Measurements from ENCODE around the gene NLGN1. TPM values are rescaled to one million over a fixed set of nuclear protein-coding genes. Genes with fewer than 3 reads are reported as not detected.
"Not testable (repeated sequence)": the region's sequence is repeated elsewhere in the genome, so short reads cannot be mapped to it uniquely, and the experiment has no call there.

Gene NLGN1
- total RNA-seq, 1 donor, result 6.1 TPM

DNA sequence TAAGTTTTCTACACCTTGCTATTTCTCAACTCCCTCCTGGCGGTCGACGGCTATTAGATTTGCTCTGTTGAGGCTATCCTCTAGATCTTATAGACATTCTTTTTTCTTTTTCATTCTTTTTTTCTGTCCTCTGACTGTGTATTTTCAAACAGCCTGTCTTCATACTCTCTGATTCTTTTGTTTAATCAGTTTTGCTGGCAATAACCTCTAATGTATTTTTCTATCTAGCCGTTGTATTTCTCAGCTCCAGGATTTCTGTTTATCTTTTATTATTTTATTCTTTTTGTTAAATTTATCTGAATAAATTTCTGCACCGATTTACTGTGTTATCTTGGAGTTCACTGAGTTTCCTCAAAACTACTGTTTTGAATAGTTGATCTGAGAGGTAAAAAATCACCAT is 31.5 kb downstream of the NLGN1 start:
- TF ChIP-seq, protein P1, sequence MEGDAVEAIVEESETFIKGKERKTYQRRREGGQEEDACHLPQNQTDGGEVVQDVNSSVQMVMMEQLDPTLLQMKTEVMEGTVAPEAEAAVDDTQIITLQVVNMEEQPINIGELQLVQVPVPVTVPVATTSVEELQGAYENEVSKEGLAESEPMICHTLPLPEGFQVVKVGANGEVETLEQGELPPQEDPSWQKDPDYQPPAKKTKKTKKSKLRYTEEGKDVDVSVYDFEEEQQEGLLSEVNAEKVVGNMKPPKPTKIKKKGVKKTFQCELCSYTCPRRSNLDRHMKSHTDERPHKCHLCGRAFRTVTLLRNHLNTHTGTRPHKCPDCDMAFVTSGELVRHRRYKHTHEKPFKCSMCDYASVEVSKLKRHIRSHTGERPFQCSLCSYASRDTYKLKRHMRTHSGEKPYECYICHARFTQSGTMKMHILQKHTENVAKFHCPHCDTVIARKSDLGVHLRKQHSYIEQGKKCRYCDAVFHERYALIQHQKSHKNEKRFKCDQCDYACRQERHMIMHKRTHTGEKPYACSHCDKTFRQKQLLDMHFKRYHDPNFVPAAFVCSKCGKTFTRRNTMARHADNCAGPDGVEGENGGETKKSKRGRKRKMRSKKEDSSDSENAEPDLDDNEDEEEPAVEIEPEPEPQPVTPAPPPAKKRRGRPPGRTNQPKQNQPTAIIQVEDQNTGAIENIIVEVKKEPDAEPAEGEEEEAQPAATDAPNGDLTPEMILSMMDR (IDR thresholded peaks at IDR 0.05; ENCODE audit: insufficient read depth, low read length), result no peak
- H3K4me3 ChIP-seq (ENCODE audit: low read depth, low read length), result no peak overlapping the region
- DNase-seq (ENCODE audit: low read depth), result no peak

DNA sequence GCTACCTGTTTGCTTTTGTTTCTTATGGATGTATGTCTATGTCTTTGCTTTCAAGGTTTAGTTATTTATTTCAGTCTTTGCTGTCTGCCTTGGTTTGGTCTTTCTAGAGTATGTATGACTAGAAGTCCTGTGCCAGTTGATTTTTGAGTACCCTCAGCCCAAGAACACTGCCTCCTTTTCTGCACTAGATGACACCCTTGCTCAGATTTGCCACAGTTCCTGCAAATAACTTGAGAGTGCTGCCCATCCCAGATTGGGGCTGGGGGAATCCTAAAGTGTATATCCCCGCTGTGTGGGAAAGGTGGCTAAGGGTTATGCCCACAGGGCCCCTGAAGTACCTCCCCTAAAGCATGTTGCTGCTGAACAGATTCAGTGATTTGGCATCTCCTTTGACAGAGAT is 32.0 kb downstream of the NLGN1 start:
- no peak overlapping the region for H3K4me3 ChIP-seq (ENCODE audit: low read depth, low read length)
- TF ChIP-seq, protein P1 (IDR thresholded peaks at IDR 0.05; ENCODE audit: insufficient read depth, low read length), result no peak
- no peak for DNase-seq (ENCODE audit: low read depth)

DNA sequence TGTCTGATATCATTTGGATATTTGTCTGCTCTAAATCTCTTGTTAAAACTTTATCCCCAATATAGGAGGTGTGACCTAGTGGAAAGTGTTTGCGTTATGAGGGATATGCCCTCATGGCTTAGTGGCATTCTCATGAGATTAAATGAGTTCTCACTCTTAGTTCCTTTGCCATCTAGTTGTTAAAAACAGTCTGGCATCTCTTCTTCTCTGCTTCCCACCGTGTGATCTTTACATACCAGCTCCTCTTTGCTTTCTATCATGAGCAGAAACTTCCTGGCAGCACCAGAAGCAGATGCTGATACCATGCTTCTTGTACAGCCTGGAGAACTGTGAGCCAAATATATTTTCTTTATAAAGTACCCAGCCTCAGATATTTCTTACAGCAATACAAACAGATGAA is 33.0 kb downstream of the NLGN1 start:
- TF ChIP-seq, protein P1 (IDR thresholded peaks at IDR 0.05; ENCODE audit: insufficient read depth, low read length), result no peak
- H3K4me3 ChIP-seq (ENCODE audit: low read depth, low read length), result no peak overlapping the region
- DNase-seq (ENCODE audit: low read depth), result no peak

DNA sequence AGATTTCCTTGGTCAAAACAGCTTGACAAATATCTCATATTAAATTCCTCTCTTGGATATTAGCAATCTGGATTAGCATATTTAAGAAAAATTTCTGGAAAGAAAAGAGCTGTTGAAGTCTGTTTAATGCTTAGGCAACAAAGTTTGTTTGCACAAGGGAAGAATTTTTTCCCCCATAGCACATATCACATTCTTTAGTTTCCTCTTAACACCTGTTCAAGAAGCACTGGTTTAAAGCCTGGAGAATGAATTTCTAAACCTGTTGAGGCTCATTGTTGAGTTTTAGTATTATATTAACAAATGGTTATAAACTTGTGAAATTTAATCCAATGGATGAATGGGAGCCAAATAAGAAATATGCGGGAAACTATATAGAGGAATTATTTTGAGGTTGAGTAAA is 41.5 kb downstream of the NLGN1 start:
- H3K4me3 ChIP-seq (ENCODE audit: low read depth, low read length), result no peak overlapping the region
- TF ChIP-seq, protein P1 (IDR thresholded peaks at IDR 0.05; ENCODE audit: insufficient read depth, low read length), result no peak
- no peak for DNase-seq (ENCODE audit: low read depth)

DNA sequence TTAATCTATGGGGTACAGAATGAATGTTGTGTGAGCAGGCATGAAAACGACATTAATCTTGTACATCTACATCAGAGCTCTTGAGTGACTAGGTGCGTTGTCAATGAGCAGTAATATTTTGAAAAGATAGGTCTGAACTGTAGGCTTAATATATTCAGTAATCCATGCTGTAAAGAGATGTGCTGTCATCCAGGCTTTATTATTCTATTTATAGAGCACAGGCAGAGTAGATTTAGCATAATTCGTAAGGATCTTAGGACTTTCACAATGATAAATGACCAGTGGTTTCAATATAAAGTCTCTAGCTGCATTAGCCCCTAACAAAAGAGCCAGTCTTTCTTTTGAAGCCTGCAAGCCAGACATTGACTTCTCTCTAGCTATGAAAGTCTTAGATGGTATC is 43.0 kb downstream of the NLGN1 start:
- H3K4me3 ChIP-seq (ENCODE audit: low read depth, low read length), result no peak overlapping the region
- TF ChIP-seq, protein P1 (IDR thresholded peaks at IDR 0.05; ENCODE audit: insufficient read depth, low read length), result no peak
- DNase-seq (ENCODE audit: low read depth), result no peak

DNA sequence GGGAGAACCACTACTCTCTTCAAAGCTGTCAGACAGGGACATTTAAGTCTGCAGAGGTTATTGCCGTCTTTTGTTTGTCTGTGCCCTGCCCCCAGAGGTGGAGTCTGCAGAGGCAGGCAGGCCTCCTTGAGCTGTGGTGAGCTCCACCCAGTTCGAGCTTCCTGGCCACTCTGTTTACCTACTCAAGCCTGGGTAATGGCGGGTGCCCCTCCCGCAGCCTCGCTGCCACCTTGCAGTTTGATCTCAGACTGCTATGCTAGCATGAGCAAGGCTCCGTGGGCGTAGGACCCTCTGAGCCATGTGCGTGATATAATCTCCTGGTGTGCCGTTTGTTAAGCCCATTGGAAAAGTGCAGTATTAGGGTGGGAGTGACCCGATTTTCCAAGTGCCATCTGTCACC is 54.0 kb downstream of the NLGN1 start:
- not testable (repeated sequence) for DNase-seq (ENCODE audit: low read depth); H3K4me3 ChIP-seq (ENCODE audit: low read depth, low read length)

DNA sequence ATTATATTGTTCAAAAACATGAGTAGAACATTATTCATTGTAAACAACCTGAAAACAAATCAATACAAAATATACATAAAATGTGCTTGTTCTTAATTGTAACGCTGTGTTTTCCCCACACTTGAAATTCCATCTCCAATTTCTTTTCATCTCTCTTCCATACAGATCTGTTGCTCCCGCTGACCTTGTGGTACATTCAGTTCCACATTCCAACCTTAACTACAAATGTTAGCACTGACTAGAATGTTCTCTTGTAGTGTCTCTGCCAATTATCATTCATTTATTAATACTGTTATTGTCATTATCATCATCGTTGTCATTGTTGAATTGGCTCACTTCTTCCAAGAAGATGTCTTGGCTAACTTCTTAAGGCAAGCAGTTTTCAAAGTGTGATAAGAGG is 65.7 kb downstream of the NLGN1 start:
- TF ChIP-seq, protein P1 (IDR thresholded peaks at IDR 0.05; ENCODE audit: insufficient read depth, low read length), result no peak
- no peak overlapping the region for H3K4me3 ChIP-seq (ENCODE audit: low read depth, low read length)
- no peak for DNase-seq (ENCODE audit: low read depth)
